ENCODE measurements around the gene SYT2. TPM values are rescaled to one million over a fixed set of nuclear protein-coding genes. Genes with fewer than 3 reads are reported as not detected.

Gene SYT2
- total and polyA plus RNA-seq, 12 donors = under 0.01 to 0.07 (median 0.02) TPM; not detected in 9

GRCh38 chr1:202709276-202710041, 795 bp downstream of the SYT2 start:
- intact Hi-C loops (cut with DNase I) = loop anchor here in 7 of 10 donors (10.0 kb wide), 4 partner anchors 245 to 395 kb away; partner anchors contain the start of genes PPP1R12B (in 1 of the 7) and UBE2T (in 1 of the 7)
- H3K27me3 ChIP-seq = peaks cover 7 to 99% (median 73%) of the 10 kb centered on the region in 7 donors
- no peaks in the 10 kb centered on the region for H3K36me3 ChIP-seq

GRCh38 chr1:202708456-202709275, 1.6 kb downstream of the SYT2 start:
- H3K27ac ChIP-seq = no peak overlapping the region
- TF ChIP-seq CTCF (IDR thresholded peaks at IDR 0.05) = no peak
- no peak for DNase-seq
- H3K4me3 ChIP-seq = no peak overlapping the region
- intact Hi-C loops (cut with DNase I) = loop anchor here in 1 of 10 donors (10.0 kb wide), 1 partner anchor 384 kb away; no protein-coding TSS in a partner anchor
- peaks cover 7 to 100% (median 81%) of the 10 kb centered on the region in 7 donors for H3K27me3 ChIP-seq
- 69 to 77% methylated on average over 12 of the region's 12 CpGs for WGBS, 2 donors
- H3K4me1 ChIP-seq = peaks cover 0 to 19% (median 15%) of the 10 kb centered on the region in 9 donors
- H3K9me3 ChIP-seq = no peaks in the 10 kb centered on the region
- H3K36me3 ChIP-seq = no peaks in the 10 kb centered on the region
- no peak for ATAC-seq

More at GRCh38 chr1:202709276-202710041, 795 bp downstream of the SYT2 start:
- peak overlapping the region in 7 of 10 donors; percentile 26 to 45 (median 38) for H3K4me3 ChIP-seq
- H3K27ac ChIP-seq = no peak overlapping the region
- H3K4me1 ChIP-seq = peaks cover 0 to 19% (median 15%) of the 10 kb centered on the region in 9 donors
- no peak for TF ChIP-seq CTCF (IDR thresholded peaks at IDR 0.05)
- 2 to 5% methylated on average over 32 to 34 of the region's 34 CpGs for WGBS, 2 donors
- no peak for DNase-seq
- ATAC-seq = peak in 2 of 8 donors; percentile 35 to 36
- no peaks in the 10 kb centered on the region for H3K9me3 ChIP-seq

- intact Hi-C loops (cut with DNase I) = loop anchor here in 1 of 10 donors (10.0 kb wide), 1 partner anchor 382 kb away; no protein-coding TSS in a partner anchor
- no peak for TF ChIP-seq CTCF (IDR thresholded peaks at IDR 0.05)
- H3K36me3 ChIP-seq = no peaks in the 10 kb centered on the region
- ATAC-seq (no peak), DNase-seq (no peak)
- H3K27me3 ChIP-seq = peaks cover 7 to 100% (median 95%) of the 10 kb centered on the region in 7 donors
- no peak overlapping the region for H3K27ac ChIP-seq
- peaks cover 0 to 19% (median 15%) of the 10 kb centered on the region in 9 donors for H3K4me1 ChIP-seq
- no peak overlapping the region for H3K4me3 ChIP-seq
- 77 to 80% methylated on average over 5 of the region's 5 CpGs for WGBS, 2 donors
- no peaks in the 10 kb centered on the region for H3K9me3 ChIP-seq
Measured at GRCh38 chr1:202706851-202707250, 3.4 kb downstream of the SYT2 start.

GRCh38 chr1:202704601-202705000, 5.7 kb downstream of the SYT2 start:
- H3K27me3 ChIP-seq = peaks cover 0 to 97% (median 73%) of the 10 kb centered on the region in 7 donors
- H3K4me1 ChIP-seq = peaks cover 0 to 6% (median 5%) of the 10 kb centered on the region in 9 donors

More at GRCh38 chr1:202704601-202705000, 5.7 kb downstream of the SYT2 start:
- DNase-seq = no peak
- Histone ChIP-seq H3K27ac (no peak overlapping the region), H3K4me3 (no peak overlapping the region), H3K36me3 (no peaks in the 10 kb centered on the region), H3K9me3 (no peaks in the 10 kb centered on the region)
- TF ChIP-seq CTCF (IDR thresholded peaks at IDR 0.05) = no peak
- intact Hi-C loops (cut with DNase I) = loop anchor here in 1 of 10 donors (10.0 kb wide), 1 partner anchor 380 kb away; no protein-coding TSS in a partner anchor
- ATAC-seq = no peak
- WGBS, 2 donors = 63 to 69% methylated on average over 4 of the region's 4 CpGs
